ENCODE measurements around the gene TMEFF1.
"Not testable (repeated sequence)": the region's sequence is repeated elsewhere in the genome, so short reads cannot be mapped to it uniquely, and the experiment has no call there.

The TMEFF1 gene

GRCh38 chr9:100472788-100473275 is at the start of gene TMEFF1:
TSS of gene TMEFF1 (plus strand) at chr9:100473149. CDS start at chr9:100473545, 396 bp downstream.
- no peak for DNase-seq (ENCODE audit: low read depth in 2 of 2)

GRCh38 chr9:100425758-100426157 is 47.2 kb upstream of the TMEFF1 start:
- no peak for DNase-seq (ENCODE audit: low read depth in 2 of 2)

GRCh38 chr9:100426189-100426529 is 46.8 kb upstream of the TMEFF1 start:
- DNase-seq (ENCODE audit: low read depth in 2 of 2), result no peak

DNA sequence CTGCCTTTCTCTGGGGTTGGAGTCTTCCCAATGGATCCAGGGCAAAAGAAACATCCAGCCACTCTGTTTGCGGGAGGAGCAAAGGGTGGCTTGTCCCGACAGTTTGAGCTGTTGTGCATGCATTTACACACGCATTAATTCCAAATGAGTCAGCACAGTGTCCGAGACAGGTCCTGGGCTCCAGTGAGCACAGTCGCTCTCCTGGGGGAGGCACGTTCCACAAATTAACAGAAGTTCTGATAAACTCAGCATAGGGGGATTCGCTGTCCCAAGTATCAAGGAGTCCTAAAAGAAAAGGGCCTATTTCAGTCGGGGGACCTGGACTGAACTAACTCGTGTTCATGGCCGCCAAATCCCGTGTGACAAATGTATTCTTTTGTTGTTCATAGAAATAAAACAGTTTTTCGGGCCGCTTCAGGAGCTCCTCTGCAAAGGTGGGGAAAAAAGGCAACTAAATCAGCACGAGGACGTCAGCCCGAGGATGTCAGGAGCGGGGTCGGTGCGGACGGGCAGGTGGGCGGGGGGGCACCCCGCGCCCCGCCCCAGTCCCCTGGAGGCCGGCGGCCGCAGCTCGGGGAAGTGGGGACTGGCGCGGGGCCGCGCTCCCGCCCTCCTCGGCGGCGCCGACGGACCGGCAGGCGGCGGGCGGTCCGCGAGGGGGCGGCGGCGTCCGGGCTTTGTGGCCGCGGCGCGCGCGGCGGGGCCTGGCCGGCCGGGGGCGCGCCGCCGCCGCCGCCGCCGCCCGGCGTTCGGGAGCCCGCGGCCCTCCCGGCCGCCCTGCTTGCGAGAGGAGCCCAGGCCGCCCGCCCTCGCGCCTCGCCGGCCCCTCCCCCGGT is 46.2 kb upstream of the TMEFF1 start, which contains the start of gene MSANTD3:
MSANTD3 (plus strand) TSS at position 614 of the 836 bp plus-strand sequence. CDS start 14,796 bp downstream, outside the sequence.
- DNase-seq (ENCODE audit: low read depth in 2 of 2), result no peak

GRCh38 chr9:100427366-100428263 is 45.3 kb upstream of the TMEFF1 start:
- DNase-seq (ENCODE audit: low read depth in 2 of 2), result no peak

DNA sequence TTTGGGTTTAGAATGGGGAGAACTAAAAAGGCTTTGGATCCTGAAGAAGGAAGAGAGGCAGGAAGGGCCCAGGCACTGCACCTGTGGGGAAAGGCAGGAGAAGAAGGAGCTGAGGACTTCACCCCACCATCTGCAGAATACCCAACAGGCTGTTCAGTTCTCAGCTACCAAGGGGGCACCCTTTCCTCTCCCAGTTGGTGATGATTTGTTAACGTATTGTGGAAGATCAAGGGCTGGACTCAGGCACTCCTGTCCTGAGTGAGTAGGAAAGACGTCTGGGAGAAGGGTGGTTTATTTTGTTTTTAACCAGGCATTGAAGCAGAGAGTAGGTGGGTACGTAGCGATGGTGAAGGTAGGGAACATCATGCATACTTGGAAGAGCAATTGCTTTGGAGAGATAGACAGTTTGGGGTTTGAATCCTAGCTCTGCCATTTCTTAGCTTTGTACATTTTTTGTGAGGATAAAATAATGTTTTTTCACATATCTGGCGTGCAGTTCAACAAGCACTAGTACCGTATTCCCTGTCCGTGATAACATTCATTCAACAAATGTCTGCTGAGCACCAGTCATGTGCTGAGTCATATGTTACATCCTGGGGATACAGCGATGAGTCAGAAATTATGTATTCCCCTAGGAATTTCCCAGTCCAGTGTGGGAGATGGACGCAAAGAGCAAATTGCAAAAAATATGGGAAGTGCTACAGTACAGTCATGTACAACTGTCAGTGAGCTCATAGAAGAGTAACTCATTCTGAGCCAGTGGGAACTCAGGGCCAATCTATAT is 43.9 kb upstream of the TMEFF1 start:
- peak; percentile 98 to 99 for DNase-seq (ENCODE audit: low read depth in 2 of 2)

DNA sequence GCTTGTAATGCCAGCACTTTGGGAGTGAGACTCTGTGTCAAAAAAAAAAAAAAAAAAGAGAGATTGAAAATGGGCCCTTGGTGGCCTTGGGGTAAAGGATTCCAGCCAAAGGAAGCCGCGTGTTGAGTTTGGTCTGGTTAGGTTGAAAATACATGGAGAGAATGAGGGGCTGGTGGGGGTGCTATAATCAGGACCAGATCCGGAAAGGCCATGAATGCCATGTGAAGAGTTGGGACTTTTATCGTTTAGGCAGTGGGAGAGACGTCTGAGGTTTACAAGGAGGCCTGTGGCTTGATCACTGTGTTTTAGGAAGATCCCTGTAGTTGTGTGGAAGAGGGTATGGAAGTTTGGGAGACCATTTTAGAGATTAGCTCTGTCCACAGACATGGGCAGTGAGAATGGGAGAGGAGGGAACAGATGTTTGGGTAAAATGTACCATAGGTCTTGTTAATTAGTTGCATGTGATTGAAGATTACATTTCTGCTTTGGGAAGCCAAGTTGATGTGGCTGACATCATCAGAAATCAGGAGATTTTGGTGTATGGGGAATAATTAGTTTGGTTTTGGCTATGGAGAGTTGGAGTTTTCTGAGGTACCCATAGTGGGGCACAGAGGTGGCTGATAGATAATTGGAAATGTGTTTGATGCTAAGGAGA is 42.5 kb upstream of the TMEFF1 start:
- DNase-seq (ENCODE audit: low read depth in 2 of 2), result no peak

DNA sequence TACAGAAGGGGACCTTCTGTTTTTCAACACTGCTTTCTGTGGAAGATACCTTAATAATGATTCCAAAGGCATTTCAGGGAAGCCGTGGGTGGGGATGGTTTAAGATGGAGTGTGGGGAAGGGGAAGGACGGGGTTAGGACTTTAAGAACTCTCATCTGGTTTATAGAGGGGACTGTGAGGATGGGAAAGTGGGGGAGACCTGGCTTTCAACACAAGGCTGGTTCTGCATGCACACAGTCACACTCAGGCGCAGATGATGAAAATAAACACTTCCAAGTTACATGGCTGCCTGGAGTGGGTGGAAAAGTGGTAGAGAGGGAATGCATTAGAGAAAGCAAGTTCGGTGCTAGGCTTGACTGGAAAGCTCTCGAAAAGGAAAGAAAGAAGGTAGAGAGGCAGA is 41.1 kb upstream of the TMEFF1 start:
- no peak for DNase-seq (ENCODE audit: low read depth in 2 of 2)

DNA sequence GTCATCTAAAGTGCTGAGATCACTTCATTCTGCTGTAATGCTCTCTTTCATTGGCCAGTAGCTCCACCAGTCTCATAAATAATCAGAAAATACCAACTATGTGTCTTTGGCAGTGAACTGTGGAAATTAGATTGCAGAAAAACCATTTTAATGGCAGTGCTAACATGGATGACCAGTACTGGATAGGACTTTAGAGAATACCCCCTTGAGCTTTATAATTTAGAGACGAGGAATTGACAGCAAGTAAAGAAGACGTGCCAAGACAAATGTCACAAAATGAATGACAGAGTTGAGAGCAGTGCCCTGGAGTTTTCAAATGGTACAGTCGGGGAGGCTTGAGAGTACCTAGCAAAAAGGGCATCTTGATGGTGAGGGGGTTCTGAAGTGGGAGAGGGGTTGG is 40.2 kb upstream of the TMEFF1 start:
- no peak for DNase-seq (ENCODE audit: low read depth in 2 of 2)

GRCh38 chr9:100436571-100436970 is 36.4 kb upstream of the TMEFF1 start:
- no peak for DNase-seq (ENCODE audit: low read depth in 2 of 2)

- no peak for DNase-seq (ENCODE audit: low read depth in 2 of 2)
Measured at GRCh38 chr9:100437860-100438805, 34.8 kb upstream of the TMEFF1 start.

- DNase-seq (ENCODE audit: low read depth in 2 of 2), result no peak
Measured at GRCh38 chr9:100440071-100440470, 32.9 kb upstream of the TMEFF1 start.

DNA sequence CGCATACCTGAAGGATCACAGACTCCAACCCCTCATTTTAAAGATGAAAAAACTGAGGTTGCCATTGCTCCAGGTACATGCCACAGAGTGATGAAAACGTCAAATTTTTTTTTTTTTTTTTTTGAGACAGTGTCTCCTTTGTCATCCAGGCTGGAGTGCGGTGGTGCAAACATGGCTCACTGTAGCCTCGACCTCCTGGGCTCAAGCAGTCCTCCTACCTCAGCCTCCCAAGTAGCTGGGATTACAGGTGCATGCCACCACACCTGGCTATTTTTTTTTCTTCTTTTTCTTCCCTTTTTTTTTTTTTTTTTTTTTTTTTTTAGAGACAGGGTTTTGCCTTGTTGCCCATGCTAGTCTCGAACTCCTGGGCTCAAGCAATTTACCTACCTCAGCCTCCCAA is 32.5 kb upstream of the TMEFF1 start:
- not testable (repeated sequence) for DNase-seq (ENCODE audit: low read depth in 2 of 2)

DNA sequence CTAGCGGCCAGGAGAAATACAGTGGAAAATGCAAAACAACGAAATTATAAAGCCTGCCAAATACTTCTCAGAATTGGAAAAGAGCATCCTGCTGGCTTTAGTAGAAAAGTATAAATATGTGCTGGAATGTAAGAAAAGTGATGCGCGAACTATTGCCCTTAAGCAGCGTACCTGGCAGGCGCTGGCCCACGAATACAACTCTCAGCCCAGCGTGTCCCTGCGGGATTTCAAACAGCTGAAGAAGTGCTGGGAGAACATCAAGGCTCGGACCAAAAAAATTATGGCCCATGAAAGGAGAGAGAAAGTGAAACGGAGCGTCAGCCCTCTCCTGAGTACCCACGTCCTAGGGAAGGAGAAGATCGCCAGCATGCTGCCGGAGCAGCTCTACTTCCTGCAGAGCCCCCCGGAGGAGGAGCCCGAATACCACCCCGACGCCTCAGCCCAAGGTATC is 31.0 kb upstream of the TMEFF1 start:
- DNase-seq (ENCODE audit: low read depth in 2 of 2), result no peak

GRCh38 chr9:100443781-100444768 is 28.9 kb upstream of the TMEFF1 start:
- no peak for DNase-seq (ENCODE audit: low read depth in 2 of 2)

DNA sequence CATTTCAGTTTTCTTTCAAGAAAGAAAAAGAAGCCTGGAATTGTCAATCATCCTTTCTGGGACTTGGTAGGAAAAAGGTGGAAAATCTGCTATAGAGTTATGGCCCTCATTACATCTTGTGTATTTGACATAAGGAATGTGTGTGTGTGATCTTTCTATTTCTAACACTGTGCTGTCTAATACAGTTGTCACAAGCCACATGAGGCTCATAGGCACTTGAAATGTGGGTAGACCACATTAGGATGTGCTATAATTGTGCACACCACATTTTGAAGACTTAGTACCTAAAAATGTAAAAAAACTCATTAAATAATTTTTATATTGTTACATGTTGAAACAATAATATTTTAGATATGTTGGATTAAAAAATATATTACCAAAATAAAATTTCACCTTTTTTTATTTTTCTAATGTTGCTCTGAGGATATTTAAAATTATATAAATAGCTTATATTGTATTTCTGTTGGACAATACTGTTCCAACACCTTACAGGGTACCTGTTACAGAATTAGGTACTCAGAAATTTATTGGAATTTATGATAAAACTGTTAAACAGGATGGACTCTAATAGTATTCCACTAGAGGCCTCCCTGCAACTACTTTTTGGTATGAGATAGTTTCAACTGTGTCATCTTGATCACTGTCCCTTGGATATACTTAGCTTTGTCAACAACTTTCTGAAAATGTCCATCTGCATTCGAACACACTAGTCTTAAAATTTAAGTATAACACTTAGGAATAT is 27.6 kb upstream of the TMEFF1 start:
- DNase-seq (ENCODE audit: low read depth in 2 of 2), result no peak

DNA sequence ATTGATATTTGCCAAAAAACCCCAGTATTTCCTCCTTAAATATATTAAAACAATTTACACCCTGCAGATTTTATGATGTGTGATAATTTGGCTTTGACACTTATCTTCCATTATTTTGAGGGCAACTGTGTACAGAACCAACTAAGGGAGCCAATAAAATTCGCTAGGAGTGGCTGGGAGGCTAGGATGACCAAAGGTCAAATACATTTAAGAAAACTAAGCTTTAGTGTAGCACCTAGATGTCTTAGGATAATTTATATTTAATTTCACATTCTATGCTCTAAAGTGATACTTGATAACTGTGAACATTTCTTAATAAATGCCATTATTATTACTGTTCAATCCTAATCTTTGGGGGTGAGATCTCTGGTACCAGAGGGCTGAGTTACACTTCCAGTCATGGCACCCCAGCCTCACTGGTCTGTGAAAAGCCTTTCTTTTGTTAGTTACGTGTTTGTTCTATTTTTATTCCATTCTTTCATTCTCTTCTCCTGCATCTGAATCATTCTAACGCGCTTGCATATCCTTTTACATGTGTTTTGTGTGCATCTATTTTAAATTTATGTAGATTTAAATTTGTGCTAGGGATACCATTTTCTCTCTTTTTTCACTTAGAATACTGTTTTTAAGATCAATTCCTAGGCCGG is 26.9 kb upstream of the TMEFF1 start:
- no peak for DNase-seq (ENCODE audit: low read depth in 2 of 2)

Data from fibroblast of skin of left biceps (primary cell).